GM23338 (cell line): ENCODE results near the gene SLC2A13.

Experiments
- EZH2 ChIP-seq: fragments of 200-600 bp; sonication (generic); IDR thresholded peaks from one replicate; pipeline ENCODE4 v1.8.0; 2017; ENCODE audit warnings: antibody characterized with exemption, mild to moderate bottlenecking, low read depth; ENCODE audit not compliant: unreplicated experiment
- POLR2AphosphoS5 ChIP-seq: IDR thresholded peaks from 2 replicates; pipeline ENCODE4 v1.6.1; 2016; ENCODE audit warnings: antibody characterized with exemption, low read depth

DNA sequence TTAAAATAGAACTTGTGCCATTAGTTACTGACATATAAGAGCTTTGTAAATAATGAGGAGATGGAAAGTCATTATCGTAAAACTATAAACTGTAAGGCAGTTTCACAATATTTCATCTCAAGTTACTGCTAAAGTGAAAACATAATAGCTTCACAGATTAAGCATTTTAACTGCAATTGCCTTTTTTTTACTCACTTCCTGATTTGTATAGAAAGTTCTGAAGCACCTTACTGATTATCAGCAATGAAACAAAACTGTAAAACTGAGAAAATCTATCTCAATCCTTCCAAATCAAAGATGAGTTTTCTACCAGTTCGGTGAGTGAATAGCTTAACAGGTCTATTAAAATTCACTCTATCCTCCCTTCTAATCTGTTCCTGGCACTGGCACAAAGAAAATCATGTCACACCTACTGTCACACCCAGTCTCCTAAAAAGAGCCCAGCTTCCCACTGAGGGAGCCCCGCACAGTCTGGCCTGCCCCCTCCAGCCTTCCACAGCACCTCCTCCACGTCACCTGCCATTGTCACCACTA lies 324.9 kb downstream of the SLC2A13 start:
- no peak for TF ChIP-seq POLR2AphosphoS5
- TF ChIP-seq EZH2, result no peak
